Left ventricle myocardium inferior (tissue), 1 donor: ENCODE measurements around the gene TDRD15. TPM values are rescaled to one million over a fixed set of nuclear protein-coding genes. Genes with fewer than 3 reads are reported as not detected.

Source experiments
- DNase-seq: peaks from one replicate; pipeline ENCODE4 v3.0.0-alpha.2; 2020
- H3K27ac ChIP-seq: fragments of 200-600 bp; replicated peaks from 2 replicates; pipeline ENCODE4 v1.8.0; 2021
- H3K27me3 ChIP-seq: fragments of 200-600 bp; 2 replicates; pipeline ENCODE4 v1.8.0; 2021; ENCODE audit warnings: low read depth
- H3K36me3 ChIP-seq: fragments of 200-600 bp; 2 replicates; pipeline ENCODE4 v1.8.0; 2021
- H3K4me1 ChIP-seq: fragments of 200-600 bp; 2 replicates; pipeline ENCODE4 v1.8.0; 2021
- H3K4me3 ChIP-seq: fragments of 200-600 bp; 2 replicates; pipeline ENCODE4 v1.8.0; 2021; ENCODE audit warnings: mild to moderate bottlenecking, moderate library complexity
- H3K9me3 ChIP-seq: fragments of 200-600 bp; replicated peaks from 2 replicates; pipeline ENCODE4 v1.8.0; 2021
- CTCF ChIP-seq: fragments of 200-600 bp; IDR thresholded peaks from 2 replicates; pipeline ENCODE4 v1.8.0; 2021; ENCODE audit warnings: antibody characterized with exemption, mild to moderate bottlenecking, borderline replicate concordance
- intact Hi-C: fragments of 100-400 bp; cut with micrococcal nuclease; formaldehyde crosslinking; loops from one replicate; pipeline ENCODE4 v1.11.0; 2022
- total RNA-seq: library from RNA; stranded (reverse); fragmentation: NEBNext Ultra II Directional; extraction: Animal tissue kit (Norgen Biotek cat#: 25700); gene quantifications from one replicate; pipeline ENCODE4 v1.2.1, GENCODE V29; 2021
- donor health status: DM: no; HTN: yes; CAD: no; lungs with severe emphysema.

Gene TDRD15
- total RNA-seq, 1 donor from 2014 or later, result not detected

- Histone ChIP-seq H3K36me3 (no peaks in the 10 kb centered on the region), H3K27ac (no peak overlapping the region), H3K4me3 (no peak overlapping the region), H3K4me1 (peaks cover 11% of the 10 kb centered on the region), H3K27me3 (no peaks in the 10 kb centered on the region), H3K9me3 (no peaks in the 10 kb centered on the region)
- intact Hi-C loops, result no loop called here
- no peak for DNase-seq
- TF ChIP-seq CTCF, result no peak
Observed at GRCh38 chr2:21095178-21095577, 28.6 kb upstream of the TDRD15 start.

- H3K27ac ChIP-seq, result no peak overlapping the region
- peaks cover 12% of the 10 kb centered on the region for H3K4me1 ChIP-seq
- H3K36me3 ChIP-seq, result no peaks in the 10 kb centered on the region
- H3K4me3 ChIP-seq, result no peak overlapping the region
- no peak for DNase-seq
- no peak for TF ChIP-seq CTCF
- intact Hi-C loops, result no loop called here
- no peaks in the 10 kb centered on the region for H3K9me3 ChIP-seq
- no peaks in the 10 kb centered on the region for H3K27me3 ChIP-seq
Observed at GRCh38 chr2:21095714-21096113, 28.1 kb upstream of the TDRD15 start.

GRCh38 chr2:21096458-21096857, 27.3 kb upstream of the TDRD15 start:
- H3K36me3 ChIP-seq, result no peaks in the 10 kb centered on the region
- peaks cover 12% of the 10 kb centered on the region for H3K4me1 ChIP-seq
- no peak for TF ChIP-seq CTCF
- DNase-seq, result no peak
- no peaks in the 10 kb centered on the region for H3K9me3 ChIP-seq
- intact Hi-C loops, result no loop called here
- H3K4me3 ChIP-seq, result no peak overlapping the region
- H3K27ac ChIP-seq, result no peak overlapping the region
- no peaks in the 10 kb centered on the region for H3K27me3 ChIP-seq

GRCh38 chr2:21097331-21097730, 26.4 kb upstream of the TDRD15 start:
- intact Hi-C loops, result no loop called here
- H3K27ac ChIP-seq, result no peak overlapping the region
- H3K27me3 ChIP-seq, result no peaks in the 10 kb centered on the region
- H3K9me3 ChIP-seq, result no peaks in the 10 kb centered on the region
- no peak for TF ChIP-seq CTCF
- H3K4me3 ChIP-seq, result no peak overlapping the region
- no peaks in the 10 kb centered on the region for H3K36me3 ChIP-seq
- peaks cover 12% of the 10 kb centered on the region for H3K4me1 ChIP-seq
- DNase-seq, result no peak

GRCh38 chr2:21098294-21098693, 25.5 kb upstream of the TDRD15 start:
- no peaks in the 10 kb centered on the region for H3K27me3 ChIP-seq
- no peaks in the 10 kb centered on the region for H3K36me3 ChIP-seq
- DNase-seq, result no peak
- no peak overlapping the region for H3K27ac ChIP-seq
- no peak overlapping the region for H3K4me3 ChIP-seq
- peaks cover 12% of the 10 kb centered on the region for H3K4me1 ChIP-seq
- TF ChIP-seq CTCF, result no peak
- no peaks in the 10 kb centered on the region for H3K9me3 ChIP-seq
- intact Hi-C loops, result no loop called here
